Measurements from ENCODE around the gene CYP4F11. TPM values are rescaled to one million over a fixed set of nuclear protein-coding genes. Genes with fewer than 3 reads are reported as not detected.
"Not testable (repeated sequence)": the region's sequence is repeated elsewhere in the genome, so short reads cannot be mapped to it uniquely, and the experiment has no call there.

The CYP4F11 gene, protein sequence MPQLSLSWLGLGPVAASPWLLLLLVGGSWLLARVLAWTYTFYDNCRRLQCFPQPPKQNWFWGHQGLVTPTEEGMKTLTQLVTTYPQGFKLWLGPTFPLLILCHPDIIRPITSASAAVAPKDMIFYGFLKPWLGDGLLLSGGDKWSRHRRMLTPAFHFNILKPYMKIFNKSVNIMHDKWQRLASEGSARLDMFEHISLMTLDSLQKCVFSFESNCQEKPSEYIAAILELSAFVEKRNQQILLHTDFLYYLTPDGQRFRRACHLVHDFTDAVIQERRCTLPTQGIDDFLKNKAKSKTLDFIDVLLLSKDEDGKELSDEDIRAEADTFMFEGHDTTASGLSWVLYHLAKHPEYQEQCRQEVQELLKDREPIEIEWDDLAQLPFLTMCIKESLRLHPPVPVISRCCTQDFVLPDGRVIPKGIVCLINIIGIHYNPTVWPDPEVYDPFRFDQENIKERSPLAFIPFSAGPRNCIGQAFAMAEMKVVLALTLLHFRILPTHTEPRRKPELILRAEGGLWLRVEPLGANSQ
- total RNA-seq: not detected in 3 replicates

DNA sequence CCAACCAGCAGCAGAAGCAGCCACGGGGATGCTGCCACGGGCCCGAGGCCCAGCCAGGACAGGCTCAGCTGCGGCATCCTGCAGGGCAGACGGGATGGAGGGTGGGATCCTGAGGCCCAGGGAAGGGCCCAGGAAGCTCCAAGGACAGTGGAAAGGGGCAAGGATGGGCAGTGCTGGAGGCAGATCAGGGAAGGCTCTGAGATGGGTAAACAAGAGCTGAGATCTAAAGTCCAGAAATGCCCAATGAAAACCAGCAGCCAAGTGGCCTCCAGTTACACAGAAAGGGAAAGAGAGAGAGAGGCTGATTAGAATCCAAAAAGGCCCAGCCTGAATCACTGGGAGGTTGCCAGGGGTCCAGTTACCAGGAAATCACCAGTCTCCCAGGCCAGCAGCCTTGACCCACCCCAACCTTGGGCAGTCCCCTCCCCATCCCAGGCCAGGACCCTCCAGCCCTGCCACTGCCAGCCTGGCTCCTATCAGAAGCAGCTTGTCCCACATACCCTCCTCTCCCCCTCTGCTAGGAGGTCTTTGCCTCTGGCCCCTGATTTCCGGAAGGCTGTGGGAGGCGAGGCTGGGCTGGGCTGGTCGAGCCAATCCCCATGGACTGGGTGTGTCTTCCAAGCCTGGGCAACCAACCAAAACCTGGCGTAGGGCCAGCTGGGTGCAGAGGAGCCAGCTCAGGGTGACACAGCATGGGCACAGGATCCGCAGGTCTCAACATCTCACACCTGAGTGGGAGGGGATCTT, at the start of gene CYP4F11:
TSS of gene CYP4F11 (minus strand) at position 198 of the 747 bp plus-strand sequence. CDS start at position 77, 121 bp downstream.
- Mint-ChIP-seq H3K4me3 (no peak within 1 kb of the TSS), H3K36me3 (peaks cover 6% of the 10 kb centered on the region), H3K9me3 (peaks cover 30% of the 10 kb centered on the region), H3K27ac (no peak within 1 kb of the TSS), H3K4me1 (no peaks in the 10 kb centered on the region), H3K27me3 (ENCODE audit: low read depth) (no peaks in the 10 kb centered on the region)
- TF ChIP-seq, protein P1, sequence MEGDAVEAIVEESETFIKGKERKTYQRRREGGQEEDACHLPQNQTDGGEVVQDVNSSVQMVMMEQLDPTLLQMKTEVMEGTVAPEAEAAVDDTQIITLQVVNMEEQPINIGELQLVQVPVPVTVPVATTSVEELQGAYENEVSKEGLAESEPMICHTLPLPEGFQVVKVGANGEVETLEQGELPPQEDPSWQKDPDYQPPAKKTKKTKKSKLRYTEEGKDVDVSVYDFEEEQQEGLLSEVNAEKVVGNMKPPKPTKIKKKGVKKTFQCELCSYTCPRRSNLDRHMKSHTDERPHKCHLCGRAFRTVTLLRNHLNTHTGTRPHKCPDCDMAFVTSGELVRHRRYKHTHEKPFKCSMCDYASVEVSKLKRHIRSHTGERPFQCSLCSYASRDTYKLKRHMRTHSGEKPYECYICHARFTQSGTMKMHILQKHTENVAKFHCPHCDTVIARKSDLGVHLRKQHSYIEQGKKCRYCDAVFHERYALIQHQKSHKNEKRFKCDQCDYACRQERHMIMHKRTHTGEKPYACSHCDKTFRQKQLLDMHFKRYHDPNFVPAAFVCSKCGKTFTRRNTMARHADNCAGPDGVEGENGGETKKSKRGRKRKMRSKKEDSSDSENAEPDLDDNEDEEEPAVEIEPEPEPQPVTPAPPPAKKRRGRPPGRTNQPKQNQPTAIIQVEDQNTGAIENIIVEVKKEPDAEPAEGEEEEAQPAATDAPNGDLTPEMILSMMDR (IDR thresholded peaks at IDR 0.05; ENCODE audit: unreplicated experiment): no peak
- no peak for DNase-seq (ENCODE audit: low spot score in 2 of 2, unreplicated experiment in 2 of 2)

DNA sequence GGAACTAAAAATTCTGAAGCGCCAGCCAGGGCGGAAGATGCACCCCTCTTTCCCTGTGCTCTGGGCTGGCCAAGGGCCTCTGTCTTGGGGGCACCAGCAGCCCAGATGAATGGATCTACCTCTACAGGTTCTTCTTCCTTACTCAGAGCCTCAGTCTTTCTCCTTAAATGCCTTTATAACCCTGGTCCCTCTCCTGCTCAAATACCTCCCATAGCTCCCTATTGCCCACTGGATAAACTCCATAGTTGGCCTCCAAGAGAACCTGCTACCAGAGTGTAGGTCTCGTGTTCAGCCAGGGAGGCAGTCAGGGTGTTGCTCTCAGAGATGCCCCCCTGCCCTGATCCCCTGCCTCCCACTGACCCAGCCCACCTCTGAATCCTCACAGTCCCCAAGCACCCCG, 45.0 kb upstream of the CYP4F11 start:
- Mint-ChIP-seq H3K36me3 (no peaks in the 10 kb centered on the region), H3K9me3 (peaks cover 58% of the 10 kb centered on the region), H3K4me3 (no peak overlapping the region), H3K27ac (no peak overlapping the region), H3K27me3 (ENCODE audit: low read depth) (no peaks in the 10 kb centered on the region), H3K4me1 (no peaks in the 10 kb centered on the region)
- no peak for DNase-seq (ENCODE audit: low spot score in 2 of 2, unreplicated experiment in 2 of 2)
- TF ChIP-seq, protein P1 (IDR thresholded peaks at IDR 0.05; ENCODE audit: unreplicated experiment): no peak

DNA sequence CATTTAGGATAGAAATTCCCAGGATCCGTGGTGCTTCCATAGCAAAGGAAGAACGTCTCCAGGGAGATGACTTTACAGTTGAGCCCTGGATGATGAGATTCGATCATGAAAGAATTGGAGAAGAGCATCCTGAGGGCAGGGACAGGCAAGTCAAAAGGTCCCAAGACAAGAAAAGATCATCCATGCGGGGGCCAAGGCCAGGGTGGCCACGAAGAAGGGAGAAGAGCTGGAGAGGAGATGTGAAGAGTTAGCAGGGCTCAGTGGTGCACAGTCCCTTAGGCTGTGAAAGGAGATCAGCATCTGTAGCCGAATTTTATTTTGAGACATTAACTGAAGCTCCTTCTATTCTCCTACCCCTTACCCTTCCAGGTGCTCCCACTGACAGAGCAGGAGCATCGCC, 43.4 kb upstream of the CYP4F11 start:
- Mint-ChIP-seq H3K4me3 (no peak overlapping the region), H3K36me3 (no peaks in the 10 kb centered on the region), H3K9me3 (peaks cover 52% of the 10 kb centered on the region), H3K27ac (no peak overlapping the region), H3K27me3 (ENCODE audit: low read depth) (no peaks in the 10 kb centered on the region), H3K4me1 (no peaks in the 10 kb centered on the region)
- no peak for DNase-seq (ENCODE audit: low spot score in 2 of 2, unreplicated experiment in 2 of 2)
- TF ChIP-seq, protein P1 (IDR thresholded peaks at IDR 0.05; ENCODE audit: unreplicated experiment): no peak

DNA sequence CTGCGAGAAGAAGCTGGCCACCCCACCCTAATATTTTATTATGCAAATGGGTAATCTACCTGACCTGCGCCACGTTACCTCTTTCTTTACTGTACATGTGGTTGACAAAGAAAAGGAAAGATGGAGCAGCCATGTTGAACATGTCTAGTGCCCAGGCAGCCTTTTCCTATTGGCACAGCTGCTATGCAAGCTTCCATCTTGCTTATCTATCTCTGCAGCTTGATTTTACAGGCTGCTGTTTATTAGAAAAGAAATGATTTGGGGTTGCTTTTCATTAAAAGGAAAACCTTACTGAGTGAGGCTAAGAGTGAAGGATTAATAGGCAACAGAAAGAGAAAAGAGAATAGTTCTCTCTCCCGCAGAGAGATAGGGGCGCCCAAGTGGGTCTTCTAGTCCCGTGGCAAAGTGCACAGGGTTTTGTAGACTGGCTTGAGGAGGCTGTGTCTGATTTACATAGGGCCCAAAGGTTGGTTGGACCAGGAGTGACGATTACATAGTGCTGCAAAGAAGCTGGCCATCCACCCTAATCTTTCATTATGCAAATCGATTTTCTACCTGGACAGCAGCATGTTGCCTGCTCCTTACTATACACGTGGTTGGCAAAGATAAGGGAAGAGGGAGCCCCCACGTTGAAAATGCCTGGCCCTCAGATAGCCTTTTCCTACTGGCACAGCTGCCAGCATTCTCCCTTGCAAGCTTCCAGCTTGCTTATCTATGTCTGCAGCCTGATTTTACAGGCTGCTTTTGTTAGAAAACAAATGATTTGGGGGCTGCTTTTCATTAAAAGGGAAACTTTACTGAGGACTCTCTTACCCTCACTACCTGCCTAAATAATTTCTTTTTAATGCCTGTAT, 42.7 kb upstream of the CYP4F11 start:
- peaks cover 57% of the 10 kb centered on the region for H3K9me3 Mint-ChIP-seq
- H3K27ac Mint-ChIP-seq: no peak overlapping the region
- no peaks in the 10 kb centered on the region for H3K36me3 Mint-ChIP-seq

DNA sequence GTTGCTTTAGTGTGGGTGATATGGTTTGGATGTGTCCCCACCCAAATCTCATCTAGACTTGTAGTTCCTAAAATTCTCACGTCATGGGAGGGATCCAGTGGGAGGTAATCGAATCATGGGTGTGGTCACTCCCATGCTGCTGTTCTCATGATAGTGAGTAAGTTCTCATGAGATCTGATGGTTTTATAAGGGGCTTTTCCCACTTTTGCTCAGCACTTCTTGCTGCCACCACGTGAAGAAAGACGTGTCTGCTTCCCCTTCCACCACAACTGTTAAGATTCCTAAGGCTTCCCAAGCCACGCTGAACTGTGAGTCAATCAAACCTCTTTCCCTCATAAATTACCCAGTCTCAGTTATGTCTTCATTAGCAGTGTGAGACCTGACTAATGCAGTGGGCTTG, 40.5 kb upstream of the CYP4F11 start:
- TF ChIP-seq, protein P1 (IDR thresholded peaks at IDR 0.05; ENCODE audit: unreplicated experiment): no peak
- Mint-ChIP-seq H3K4me1 (no peaks in the 10 kb centered on the region), H3K9me3 (peaks cover 67% of the 10 kb centered on the region), H3K27ac (no peak overlapping the region), H3K4me3 (no peak overlapping the region), H3K27me3 (ENCODE audit: low read depth) (no peaks in the 10 kb centered on the region), H3K36me3 (no peaks in the 10 kb centered on the region)
- DNase-seq (ENCODE audit: low spot score in 2 of 2, unreplicated experiment in 2 of 2): no peak

More for the DNA sequence above, 42.7 kb upstream of the CYP4F11 start:
- Mint-ChIP-seq H3K4me1 (no peaks in the 10 kb centered on the region), H3K27me3 (ENCODE audit: low read depth) (no peaks in the 10 kb centered on the region), H3K4me3 (no peak overlapping the region)
- TF ChIP-seq, protein P1 (IDR thresholded peaks at IDR 0.05; ENCODE audit: unreplicated experiment): no peak
- DNase-seq (ENCODE audit: low spot score in 2 of 2, unreplicated experiment in 2 of 2): no peak

DNA sequence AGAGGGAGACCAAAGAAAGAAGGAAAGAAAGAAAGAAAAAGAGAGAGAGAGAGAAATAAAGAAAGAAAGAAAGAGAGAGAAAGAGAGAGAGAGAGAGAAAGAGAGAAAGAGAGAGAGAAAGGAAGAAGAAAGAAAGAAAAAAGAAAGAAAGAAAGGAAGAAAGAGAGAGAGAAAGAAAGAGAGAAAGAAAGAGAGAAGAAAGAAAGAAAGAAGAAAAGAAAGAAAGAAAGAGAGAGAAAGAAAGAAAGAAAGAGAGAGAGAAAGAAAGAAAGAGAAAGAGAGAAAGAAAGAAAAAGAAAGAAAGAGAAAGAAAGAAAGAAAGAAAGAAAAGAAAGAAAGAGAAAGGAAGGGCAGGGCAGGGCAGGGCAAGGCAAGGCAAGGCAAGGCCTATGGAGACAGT, 37.7 kb upstream of the CYP4F11 start:
- not testable (repeated sequence) for H3K4me3 Mint-ChIP-seq; DNase-seq (ENCODE audit: low spot score in 2 of 2, unreplicated experiment in 2 of 2); H3K27ac Mint-ChIP-seq; H3K27me3 Mint-ChIP-seq (ENCODE audit: low read depth); H3K36me3 Mint-ChIP-seq; H3K4me1 Mint-ChIP-seq
- H3K9me3 Mint-ChIP-seq: peaks cover 59% of the 10 kb centered on the region
